ENCODE measurements around the gene DHX8.

DHX8 gene

GRCh38 chr17:43548689-43549379, 65.1 kb downstream of the DHX8 start:
- DNase-seq, result no peak

GRCh38 chr17:43549496-43549895, 65.7 kb downstream of the DHX8 start:
- DNase-seq, result no peak

GRCh38 chr17:43550754-43551153, 67.0 kb downstream of the DHX8 start:
- no peak for DNase-seq

GRCh38 chr17:43552229-43552837, 68.6 kb downstream of the DHX8 start:
- no peak for DNase-seq

- no peak for DNase-seq
Observed at GRCh38 chr17:43553573-43553972, 69.8 kb downstream of the DHX8 start.

GRCh38 chr17:43554857-43555256, 71.1 kb downstream of the DHX8 start:
- no peak for DNase-seq

- DNase-seq, result no peak
Observed at GRCh38 chr17:43556292-43556691, 72.5 kb downstream of the DHX8 start.

- DNase-seq, result no peak
Observed at GRCh38 chr17:43558805-43559160, 75.0 kb downstream of the DHX8 start.

- DNase-seq, result no peak
Observed at GRCh38 chr17:43559161-43559816, 75.5 kb downstream of the DHX8 start.

- no peak for DNase-seq
Observed at GRCh38 chr17:43560461-43561427, 77.0 kb downstream of the DHX8 start.

GRCh38 chr17:43562679-43563599, 79.2 kb downstream of the DHX8 start:
- DNase-seq, result peak; percentile 3

- DNase-seq, result no peak
Observed at GRCh38 chr17:43563600-43564594, 80.1 kb downstream of the DHX8 start.

- no peak for DNase-seq
Observed at GRCh38 chr17:43568506-43569082, 84.8 kb downstream of the DHX8 start.

- no peak for DNase-seq
Observed at GRCh38 chr17:43570518-43570928, 86.7 kb downstream of the DHX8 start.

GRCh38 chr17:43572368-43572980, 88.7 kb downstream of the DHX8 start:
- no peak for DNase-seq

GRCh38 chr17:43573579-43574321, 90.0 kb downstream of the DHX8 start:
- no peak for DNase-seq

- no peak for DNase-seq
Observed at GRCh38 chr17:43574348-43574747, 90.6 kb downstream of the DHX8 start.

GRCh38 chr17:43574896-43575525, 91.2 kb downstream of the DHX8 start:
- DNase-seq, result no peak

All from NCI-H1105 (cell line).